ENCODE data around the gene SMIM1.

DNA sequence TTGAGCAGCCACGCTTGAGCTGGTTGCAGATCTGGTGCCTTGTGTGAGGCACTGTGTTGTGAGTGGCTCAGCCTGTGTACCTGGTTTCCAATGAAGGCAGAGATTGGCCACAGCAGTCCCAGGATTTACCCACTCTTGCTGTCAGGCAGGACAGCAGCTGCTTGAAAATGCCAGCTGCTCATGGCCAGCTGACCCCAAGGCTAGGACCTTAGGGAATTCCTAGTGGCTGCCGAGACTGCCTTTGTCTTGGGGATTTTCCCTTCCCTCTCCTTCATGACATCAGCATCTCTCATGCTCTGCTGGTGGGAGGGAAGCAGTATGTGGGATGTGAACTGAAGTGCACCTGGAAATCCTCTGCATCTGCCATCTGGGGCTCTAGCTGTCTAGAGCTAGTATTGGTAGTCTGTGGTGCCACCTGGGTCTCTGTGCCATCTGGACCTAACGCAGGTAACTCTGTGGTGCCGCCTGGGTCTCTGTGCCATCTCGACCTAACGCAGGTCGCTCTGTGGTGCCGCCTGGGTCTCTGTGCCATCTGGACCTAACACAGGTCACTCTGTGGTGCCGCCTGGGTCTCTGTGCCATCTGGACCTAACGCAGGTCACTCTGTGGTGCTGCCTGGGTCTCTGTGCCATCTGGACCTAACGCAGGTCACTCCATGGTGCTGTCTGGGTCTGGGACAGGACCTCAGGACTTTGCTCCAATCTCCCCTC lies 27.6 kb downstream of the SMIM1 start:
- TF ChIP-seq, protein P1, sequence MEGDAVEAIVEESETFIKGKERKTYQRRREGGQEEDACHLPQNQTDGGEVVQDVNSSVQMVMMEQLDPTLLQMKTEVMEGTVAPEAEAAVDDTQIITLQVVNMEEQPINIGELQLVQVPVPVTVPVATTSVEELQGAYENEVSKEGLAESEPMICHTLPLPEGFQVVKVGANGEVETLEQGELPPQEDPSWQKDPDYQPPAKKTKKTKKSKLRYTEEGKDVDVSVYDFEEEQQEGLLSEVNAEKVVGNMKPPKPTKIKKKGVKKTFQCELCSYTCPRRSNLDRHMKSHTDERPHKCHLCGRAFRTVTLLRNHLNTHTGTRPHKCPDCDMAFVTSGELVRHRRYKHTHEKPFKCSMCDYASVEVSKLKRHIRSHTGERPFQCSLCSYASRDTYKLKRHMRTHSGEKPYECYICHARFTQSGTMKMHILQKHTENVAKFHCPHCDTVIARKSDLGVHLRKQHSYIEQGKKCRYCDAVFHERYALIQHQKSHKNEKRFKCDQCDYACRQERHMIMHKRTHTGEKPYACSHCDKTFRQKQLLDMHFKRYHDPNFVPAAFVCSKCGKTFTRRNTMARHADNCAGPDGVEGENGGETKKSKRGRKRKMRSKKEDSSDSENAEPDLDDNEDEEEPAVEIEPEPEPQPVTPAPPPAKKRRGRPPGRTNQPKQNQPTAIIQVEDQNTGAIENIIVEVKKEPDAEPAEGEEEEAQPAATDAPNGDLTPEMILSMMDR (IDR thresholded peaks at IDR 0.05; ENCODE audit: insufficient read depth, low read depth, low read length) = no peak
- no peak for TF ChIP-seq EZH2 (IDR thresholded peaks at IDR 0.05; ENCODE audit: insufficient read depth, low read length)
